Heart left ventricle (tissue), 13 donors: Measurements from ENCODE around the gene SURF6.

ENCODE experiments used
- CTCF ChIP-seq, 12 donors: fragments of 200-600 bp; sonication (generic) in 4 of 12; IDR thresholded peaks; one replicate each; pipeline versions ENCODE4 v1.5.0 to v1.8.0; 2018 to 2022; ENCODE audit warnings: antibody characterized with exemption in 12 of 12, mild to moderate bottlenecking in 5 of 12
- POLR2A ChIP-seq, 2 donors: fragments of 450-650 bp; IDR thresholded peaks; one replicate each; pipeline ENCODE4 v1.6.1; 2017; ENCODE audit warnings: antibody characterized with exemption in 2 of 2, mild to moderate bottlenecking in 2 of 2, moderate library complexity in 2 of 2
- donor health status: ischemic (EF 13 %, LVEDD 7.1; RV severe dilation, severe dysfunction).
- donor health status: DM: no; HTN: yes; CAD: no.
- donor health status: DM: no; HTN: no; CAD: no.
- donor health status: ischemic (EF 25% LVEDD 6.9; RV normal size, moderate dysfunction).
- donor health status: ischemic (EF 25% LVEDD 5.7; RV mildly dilated, moderate dysfunction).
- donor health status: ischemic (EF 35%, LVEDD 5.7; RV mildly dilated, moderate dysfunction).
- donor health status: nonischemic (EF 11% LVEDD 7.7; RV severe dilation, severe dysfunction).
- donor health status: DM: yes; HTN: yes; CAD: no.
- donor health status: PGD.
- donor health status: ischemic (EF 29% LVEDD 5.4; RV normal size, mild dysfunction).
- donor health status: nonischemic (EF 23%, LVEDD 6.1; RV moderate dilation, normal function).

GRCh38 chr9:133369933-133370332 is 33.9 kb upstream of the SURF6 start:
- TF ChIP-seq CTCF (IDR thresholded peaks at IDR 0.05) (no peak), POLR2A (IDR thresholded peaks at IDR 0.05) (no peak)
